PFSK-1 (cell line): Measurements from ENCODE around the gene PHLDA1.

Experiments used
- FOXP2 ChIP-seq: optimal IDR thresholded peaks from 2 replicates; pipeline ENCODE3; 2011; ENCODE audit warnings: borderline replicate concordance, control low read depth, inconsistent platforms; ENCODE audit not compliant: insufficient read depth; ENCODE audit errors: extremely low read length, extremely low read depth
- POLR2AphosphoS5 ChIP-seq: IDR thresholded peaks from 2 replicates; pipeline ENCODE4 v1.6.1; 2012; ENCODE audit warnings: low read depth, mild to moderate bottlenecking, control low read depth, low read length, moderate library complexity
- REST ChIP-seq, 2 experiments: IDR thresholded peaks; 2 replicates each; pipeline versions ENCODE4 v1.6.1 to v1.8.0; 2011 to 2012; ENCODE audit warnings: low read depth in 2 of 2, low read length in 2 of 2, control low read depth in 1 of 2, inconsistent platforms in 1 of 2, mild to moderate bottlenecking in 1 of 2, moderate library complexity in 1 of 2; ENCODE audit not compliant: insufficient read depth in 1 of 2
- SIN3A ChIP-seq: IDR thresholded peaks from 2 replicates; pipeline ENCODE4 v1.6.1; 2012; ENCODE audit warnings: mild to moderate bottlenecking, low read length, moderate library complexity, borderline replicate concordance; ENCODE audit not compliant: insufficient read depth
- TAF1 ChIP-seq: IDR thresholded peaks from 2 replicates; pipeline ENCODE4 v1.6.1; 2012; ENCODE audit warnings: low read length, control low read depth, borderline replicate concordance; ENCODE audit not compliant: insufficient read depth

PHLDA1 gene

GRCh38 chr12:75977590-75977951 lies 54.0 kb downstream of the PHLDA1 start:
- TF ChIP-seq SIN3A, result no peak
- no peak for TF ChIP-seq FOXP2
- no peak for TF ChIP-seq POLR2AphosphoS5
- no peak for TF ChIP-seq TAF1
- no peak for TF ChIP-seq REST (IDR thresholded peaks at IDR 0.05; ENCODE audit: insufficient read depth in 1 of 2, low read depth in 2 of 2, low read length in 2 of 2)

- TF ChIP-seq SIN3A (no peak), REST (IDR thresholded peaks at IDR 0.05; ENCODE audit: insufficient read depth in 1 of 2, low read depth in 2 of 2, low read length in 2 of 2) (no peak), TAF1 (no peak), POLR2AphosphoS5 (no peak), FOXP2 (no peak)
Observed at GRCh38 chr12:75976913-75977312, 54.7 kb downstream of the PHLDA1 start.

GRCh38 chr12:75976113-75976512 lies 55.5 kb downstream of the PHLDA1 start:
- no peak for TF ChIP-seq REST (IDR thresholded peaks at IDR 0.05; ENCODE audit: insufficient read depth in 1 of 2, low read depth in 2 of 2, low read length in 2 of 2)
- TF ChIP-seq POLR2AphosphoS5, result no peak
- no peak for TF ChIP-seq FOXP2
- no peak for TF ChIP-seq SIN3A
- no peak for TF ChIP-seq TAF1

GRCh38 chr12:75975702-75976101 lies 55.9 kb downstream of the PHLDA1 start:
- TF ChIP-seq TAF1, result no peak
- TF ChIP-seq POLR2AphosphoS5, result no peak
- TF ChIP-seq REST (IDR thresholded peaks at IDR 0.05; ENCODE audit: insufficient read depth in 1 of 2, low read depth in 2 of 2, low read length in 2 of 2), result no peak
